Fibroblast of villous mesenchyme (primary cell): ENCODE data around the gene ELP5. TPM values are rescaled to one million over a fixed set of nuclear protein-coding genes. Genes with fewer than 3 reads are reported as not detected.

Source experiments
- DNase-seq: peaks from one replicate; pipeline ENCODE4 v3.0.0-alpha.2; 2010; ENCODE audit warnings: low read depth
- H3K4me3 ChIP-seq: 2 replicates; pipeline ENCODE4 v1.5.1; 2011; ENCODE audit warnings: low read depth, mild to moderate bottlenecking, low read length
- total RNA-seq: library from RNA; depleted of rRNA; stranded (reverse); fragments of >200 nt; gene quantifications from 2 replicates; pipeline ENCODE4 v1.2.3, GENCODE V29; 2012
- TF ChIP-seq, protein P1 (sequence below): IDR thresholded peaks from 2 replicates; pipeline ENCODE4 v1.5.1; 2012; ENCODE audit warnings: low read depth, mild to moderate bottlenecking, low read length; ENCODE audit not compliant: insufficient read depth

ELP5 gene
- total RNA-seq, 1 donor = 36.3 TPM

DNA sequence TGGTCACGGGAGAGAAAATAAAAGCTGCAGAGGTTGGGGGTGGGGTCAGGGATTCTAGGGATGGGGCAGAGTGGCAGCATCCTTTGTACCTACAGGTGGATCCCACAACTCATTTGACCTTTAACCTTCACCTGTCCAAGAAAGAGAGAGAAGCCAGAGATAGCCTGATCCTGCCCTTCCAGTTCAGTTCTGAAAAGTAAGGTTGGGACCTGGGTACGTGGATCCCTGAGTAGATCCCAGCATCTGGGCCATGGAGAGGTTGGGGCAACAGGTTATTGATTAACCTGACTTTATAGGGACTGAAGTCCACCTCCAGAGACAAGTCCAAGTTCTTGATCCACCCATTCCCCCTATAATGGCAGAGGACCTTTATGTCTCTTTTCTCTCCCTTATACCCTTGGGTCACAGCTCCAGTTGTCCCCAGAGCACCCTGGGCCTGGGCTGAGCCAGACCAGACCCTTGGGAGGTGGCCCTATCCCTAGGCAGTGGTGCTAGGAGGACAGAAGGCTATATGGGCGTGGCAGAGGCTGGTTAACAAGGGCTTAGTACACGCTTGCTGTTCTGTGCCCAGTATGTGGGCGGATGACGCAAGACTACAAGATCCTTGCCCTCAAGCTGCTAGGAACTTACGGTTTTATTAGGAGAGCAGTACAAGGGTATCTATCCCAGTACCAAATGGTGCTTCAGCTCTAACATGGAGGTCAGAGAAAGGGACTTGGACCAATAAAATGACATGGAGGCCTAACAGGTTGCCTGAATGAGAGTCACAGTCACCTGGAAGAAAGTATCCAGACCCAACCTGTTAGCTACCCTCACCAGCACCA lies 6.9 kb downstream of the ELP5 start:
- TF ChIP-seq, protein P1, sequence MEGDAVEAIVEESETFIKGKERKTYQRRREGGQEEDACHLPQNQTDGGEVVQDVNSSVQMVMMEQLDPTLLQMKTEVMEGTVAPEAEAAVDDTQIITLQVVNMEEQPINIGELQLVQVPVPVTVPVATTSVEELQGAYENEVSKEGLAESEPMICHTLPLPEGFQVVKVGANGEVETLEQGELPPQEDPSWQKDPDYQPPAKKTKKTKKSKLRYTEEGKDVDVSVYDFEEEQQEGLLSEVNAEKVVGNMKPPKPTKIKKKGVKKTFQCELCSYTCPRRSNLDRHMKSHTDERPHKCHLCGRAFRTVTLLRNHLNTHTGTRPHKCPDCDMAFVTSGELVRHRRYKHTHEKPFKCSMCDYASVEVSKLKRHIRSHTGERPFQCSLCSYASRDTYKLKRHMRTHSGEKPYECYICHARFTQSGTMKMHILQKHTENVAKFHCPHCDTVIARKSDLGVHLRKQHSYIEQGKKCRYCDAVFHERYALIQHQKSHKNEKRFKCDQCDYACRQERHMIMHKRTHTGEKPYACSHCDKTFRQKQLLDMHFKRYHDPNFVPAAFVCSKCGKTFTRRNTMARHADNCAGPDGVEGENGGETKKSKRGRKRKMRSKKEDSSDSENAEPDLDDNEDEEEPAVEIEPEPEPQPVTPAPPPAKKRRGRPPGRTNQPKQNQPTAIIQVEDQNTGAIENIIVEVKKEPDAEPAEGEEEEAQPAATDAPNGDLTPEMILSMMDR = no peak
- DNase-seq = peak; percentile 84
- H3K4me3 ChIP-seq = no peak overlapping the region

DNA sequence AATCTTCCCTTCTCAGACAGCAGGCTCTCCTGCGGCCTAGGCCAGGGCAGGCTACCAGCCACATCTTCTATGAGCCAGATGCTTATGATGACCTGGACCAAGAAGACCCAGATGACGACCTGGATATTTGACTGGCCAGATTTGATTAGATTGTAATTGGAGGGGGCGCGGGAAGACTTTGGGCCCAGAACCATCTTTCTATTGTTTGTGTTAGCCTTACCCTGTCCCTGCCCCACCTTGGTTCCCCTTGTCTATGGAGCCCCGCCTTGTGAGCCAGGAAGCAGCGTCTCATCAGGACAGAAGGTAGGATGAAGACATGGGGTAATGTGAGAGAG lies 7.5 kb downstream of the ELP5 start:
- no peak for DNase-seq
- TF ChIP-seq, protein P1 = no peak
- H3K4me3 ChIP-seq = no peak overlapping the region

DNA sequence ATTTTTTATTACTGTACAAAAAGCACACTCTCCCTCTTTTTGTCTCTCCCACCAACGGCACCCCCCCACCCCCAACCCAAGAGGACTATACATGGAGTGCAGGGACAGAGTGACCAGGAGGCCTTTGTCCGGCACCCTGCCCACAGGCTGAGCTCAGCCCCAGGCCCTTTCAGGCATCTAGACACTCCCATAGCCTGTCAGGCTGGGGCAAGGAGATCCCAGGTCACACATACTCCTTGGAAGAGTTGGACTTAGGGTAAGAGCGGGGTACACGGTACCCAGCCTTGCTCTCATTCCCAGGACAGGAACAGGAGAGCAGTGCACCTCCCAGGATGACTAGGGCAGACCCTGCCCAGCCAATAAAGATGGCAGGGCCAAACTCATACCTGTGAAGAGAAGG lies 8.1 kb downstream of the ELP5 start:
- H3K4me3 ChIP-seq = no peak overlapping the region
- no peak for DNase-seq
- TF ChIP-seq, protein P1 = no peak

DNA sequence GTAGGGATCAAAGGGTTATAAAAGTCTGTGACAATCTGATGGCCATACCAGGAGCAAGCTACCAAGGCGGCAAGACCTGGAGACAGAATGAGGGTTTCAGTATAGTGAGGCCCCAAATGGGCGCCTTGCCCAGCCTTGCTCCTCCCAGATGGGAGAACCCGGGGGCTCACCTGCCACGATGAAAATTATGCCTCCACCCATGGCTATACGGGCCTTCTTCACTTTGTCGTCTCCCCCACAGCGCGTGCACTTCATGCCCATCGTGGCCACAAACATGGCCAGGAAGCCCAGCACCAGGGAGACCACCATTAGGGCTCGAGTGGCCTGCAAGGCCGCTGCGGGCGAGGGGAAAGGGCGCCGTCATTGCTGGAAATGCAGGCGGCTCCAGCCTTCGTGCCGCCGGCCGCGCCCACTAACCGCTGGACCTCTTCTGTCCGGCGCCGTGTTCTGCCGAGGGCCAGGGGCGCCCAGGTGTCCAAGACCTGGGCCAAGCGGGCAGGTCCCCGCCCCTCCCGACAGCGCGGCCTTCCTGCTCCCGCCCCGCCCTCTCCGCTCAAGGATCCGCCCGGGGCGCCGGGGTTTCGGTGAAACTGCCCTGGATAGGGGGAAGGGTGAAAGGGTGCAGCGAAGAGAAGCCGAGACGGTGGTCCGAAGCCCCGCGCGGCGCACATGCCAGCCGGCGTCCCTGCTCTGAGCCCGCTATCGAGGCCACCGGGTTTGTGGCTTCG lies 8.8 kb downstream of the ELP5 start:
- no peak for DNase-seq
- H3K4me3 ChIP-seq = peak overlapping the region; percentile 53
- TF ChIP-seq, protein P1 = no peak

DNA sequence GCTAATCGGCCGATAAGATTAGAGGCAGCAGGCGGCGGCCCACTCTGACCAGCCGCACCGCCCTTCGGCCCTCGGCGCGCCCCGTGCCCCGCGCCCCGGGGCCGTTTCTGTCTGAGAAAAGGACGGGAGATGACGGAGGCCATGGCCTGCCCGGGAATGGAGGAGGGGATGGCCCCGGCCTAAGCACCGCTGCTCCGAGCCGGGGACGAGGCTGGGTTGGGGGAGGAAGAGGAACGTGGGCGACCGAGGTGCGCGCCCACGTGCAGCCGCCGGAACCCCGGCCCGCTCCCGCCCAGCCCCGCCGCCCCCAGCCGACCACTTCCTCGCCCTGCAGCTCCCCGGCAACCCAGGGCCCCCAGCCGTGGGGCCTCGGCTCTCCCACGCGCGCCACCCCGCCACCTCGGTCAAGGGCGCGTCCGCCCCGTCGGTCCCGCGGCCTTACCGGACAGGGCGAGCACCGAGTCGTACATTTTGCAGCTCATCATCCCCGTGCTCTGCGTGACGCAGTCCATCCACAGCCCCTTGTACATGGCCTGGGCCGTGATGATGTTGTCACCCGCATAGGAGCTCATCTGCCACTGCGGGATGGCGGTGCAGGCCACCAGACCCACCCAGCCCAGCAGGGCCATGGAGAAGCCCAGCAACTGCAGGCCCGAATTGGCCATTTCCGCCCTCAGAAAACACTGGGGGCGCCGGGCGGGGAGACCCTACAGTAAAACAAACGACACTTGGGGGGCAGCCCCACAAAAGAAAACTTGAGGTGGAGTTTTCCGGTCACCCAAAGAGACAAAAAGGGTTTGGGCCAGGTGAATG lies 9.6 kb downstream of the ELP5 start:
- DNase-seq = no peak
- H3K4me3 ChIP-seq = peak overlapping the region; percentile 56
- TF ChIP-seq, protein P1 = no peak

DNA sequence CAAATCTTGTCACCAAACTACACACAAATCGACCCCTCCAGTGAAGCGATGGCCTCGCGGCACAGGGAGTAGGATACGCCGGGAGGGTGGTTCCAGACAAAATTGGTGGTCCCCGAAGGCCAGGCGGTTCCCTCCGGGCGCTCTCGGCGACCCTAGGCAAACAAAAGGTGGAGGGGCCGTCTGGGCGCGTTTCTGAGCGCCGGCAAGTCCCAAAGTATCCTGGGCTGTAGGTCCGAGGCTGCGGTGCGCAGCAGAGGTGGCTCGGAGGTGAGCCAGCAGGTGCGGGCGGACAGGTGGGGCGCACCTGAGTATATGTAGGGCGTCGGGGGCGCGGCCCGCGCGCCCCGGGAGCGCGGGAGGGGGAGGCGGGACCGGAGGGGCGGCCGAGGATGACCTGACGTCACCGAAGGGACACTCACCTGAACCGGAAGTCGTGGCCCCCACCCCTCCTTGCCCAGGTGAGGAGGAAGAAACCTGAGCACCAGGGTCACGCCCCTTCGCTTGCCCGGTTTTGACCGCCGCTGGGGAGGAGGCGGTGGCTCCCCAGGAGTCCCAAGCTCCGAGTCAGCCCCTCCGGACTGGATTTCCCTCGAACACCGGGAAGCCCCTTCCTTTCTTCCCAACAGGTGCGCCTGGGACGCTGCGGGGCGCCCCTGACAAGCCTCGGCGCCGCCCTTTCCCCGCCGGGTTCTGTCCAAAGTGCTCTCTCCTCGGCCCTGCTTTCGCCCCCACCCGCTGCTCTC lies 10.3 kb downstream of the ELP5 start, which contains the start of gene CLDN7:
TSS of gene CLDN7 (minus strand) at position 287 of the 743 bp plus-strand sequence. CDS start 435 bp downstream, outside the sequence.
- TF ChIP-seq, protein P1 = no peak
- no peak for DNase-seq
- H3K4me3 ChIP-seq = peak within 1 kb of the TSS; percentile 56
